Smooth muscle cell (in vitro differentiated cells): ENCODE results near the gene PXDC1. TPM values are rescaled to one million over a fixed set of nuclear protein-coding genes. Genes with fewer than 3 reads are reported as not detected.

Source experiments
- DNase-seq: peaks from one replicate; lab custom pipeline; 2025; ENCODE audit not compliant: unreplicated experiment; lab: John Stamatoyannopoulos, UW
- H2AFZ ChIP-seq: fragments of 200-600 bp; sonication (generic); 2 replicates; pipeline ENCODE4 v1.6.0; 2016; ENCODE audit warnings: antibody characterized with exemption, low read depth, mild to moderate bottlenecking
- H3F3A ChIP-seq: fragments of 200-600 bp; sonication (generic); 2 replicates; pipeline ENCODE4 v1.6.0; 2017; ENCODE audit warnings: antibody characterized with exemption, low read depth
- H3K27ac ChIP-seq: fragments of 200-600 bp; sonication (generic); 2 replicates; pipeline ENCODE4 v1.5.1; 2016; ENCODE audit warnings: low read depth, mild to moderate bottlenecking
- H3K27me3 ChIP-seq: fragments of 200-600 bp; sonication (generic); 2 replicates; pipeline ENCODE4 v1.6.1; 2016; ENCODE audit warnings: low read depth, mild to moderate bottlenecking
- H3K36me3 ChIP-seq: fragments of 200-600 bp; sonication (generic); 2 replicates; pipeline ENCODE4 v1.5.1; 2016; ENCODE audit warnings: low read depth
- H3K4me1 ChIP-seq: fragments of 200-600 bp; sonication (generic); 2 replicates; pipeline ENCODE4 v1.5.1; 2016; ENCODE audit warnings: low read depth
- H3K4me2 ChIP-seq: fragments of 200-600 bp; sonication (generic); 2 replicates; pipeline ENCODE4 v1.6.0; 2016; ENCODE audit warnings: mild to moderate bottlenecking
- H3K4me3 ChIP-seq: fragments of 200-600 bp; sonication (generic); 2 replicates; pipeline ENCODE4 v1.5.1; 2016; ENCODE audit warnings: mild to moderate bottlenecking
- H3K79me2 ChIP-seq: fragments of 200-600 bp; sonication (generic); 2 replicates; pipeline ENCODE4 v1.6.0; 2016; ENCODE audit warnings: low read depth, mild to moderate bottlenecking
- H3K9ac ChIP-seq: fragments of 200-600 bp; sonication (generic); 2 replicates; pipeline ENCODE4 v1.6.0; 2016; ENCODE audit warnings: low read depth
- H3K9me3 ChIP-seq: fragments of 200-600 bp; sonication (generic); replicated peaks from 2 replicates; pipeline ENCODE4 v1.5.1; 2016; ENCODE audit warnings: low read depth
- H4K20me1 ChIP-seq: fragments of 200-600 bp; sonication (generic); 2 replicates; pipeline ENCODE4 v1.6.0; 2016; ENCODE audit warnings: low read depth
- CTCF ChIP-seq: fragments of 200-600 bp; sonication (generic); IDR thresholded peaks from 2 replicates; pipeline ENCODE4 v1.5.1; 2017; ENCODE audit warnings: borderline replicate concordance, mild to moderate bottlenecking, antibody characterized with exemption; ENCODE audit not compliant: insufficient read depth, poor library complexity, severe bottlenecking
- WGBS: methylation state at CpG from one replicate; pipeline ENCODE4 v1.1.7; 2016; ENCODE audit warnings: low lambda C conversion rate; 5-methylcytosine and 5-hydroxymethylcytosine counted together
- polyA plus RNA-seq: library from polyadenylated mRNA; unstranded; fragments of >200 nt; fragmentation: Nextera tagmentation; extraction: Ambion mirVana; gene quantifications from 2 replicates; pipeline ENCODE4 v1.2.1, GENCODE V29; 2016
- total RNA-seq: library from RNA; depleted of rRNA; stranded (reverse); fragments of >200 nt; gene quantifications from 2 replicates; pipeline ENCODE4 v1.2.3, GENCODE V29; 2014

Gene PXDC1
- total and polyA plus RNA-seq, 2 experiments from 2014 or later: 49.1 to 78.6 TPM

GRCh38 chr6:3750317-3751076, 1.0 kb downstream of the PXDC1 start:
- Histone ChIP-seq H3K9me3 (no peaks in the 10 kb centered on the region), H3K79me2 (peaks cover 57% of the 10 kb centered on the region), H3K4me3 (peak overlapping the region; percentile 93), H3K27me3 (no peaks in the 10 kb centered on the region), H3K4me2 (peak overlapping the region; percentile 97), H3K36me3 (no peaks in the 10 kb centered on the region), H3K9ac (peak overlapping the region; percentile 96), H3K27ac (peak overlapping the region; percentile 96), H3F3A (peaks cover 12% of the 10 kb centered on the region), H2AFZ (peak overlapping the region; percentile 40), H3K4me1 (peaks cover 9% of the 10 kb centered on the region), H4K20me1 (peaks cover 50% of the 10 kb centered on the region)
- DNase-seq: peak; percentile 64
- TF ChIP-seq CTCF: no peak
- WGBS: 1% methylated on average over 44 of the region's 74 CpGs

- peak overlapping the region; percentile 97 for H3K4me2 ChIP-seq
- H2AFZ ChIP-seq: no peak overlapping the region
- H4K20me1 ChIP-seq: peaks cover 55% of the 10 kb centered on the region
- H3K9me3 ChIP-seq: no peaks in the 10 kb centered on the region
- peaks cover 63% of the 10 kb centered on the region for H3K79me2 ChIP-seq
- peak; percentile 57 for DNase-seq
- H3F3A ChIP-seq: peaks cover 12% of the 10 kb centered on the region
- H3K27ac ChIP-seq: peak overlapping the region; percentile 96
- peaks cover 9% of the 10 kb centered on the region for H3K4me1 ChIP-seq
- H3K27me3 ChIP-seq: no peaks in the 10 kb centered on the region
- H3K4me3 ChIP-seq: peak overlapping the region; percentile 93
- no peak for TF ChIP-seq CTCF
- 10% methylated on average over 7 of the region's 7 CpGs for WGBS
- H3K9ac ChIP-seq: peak overlapping the region; percentile 96
- no peaks in the 10 kb centered on the region for H3K36me3 ChIP-seq
These were observed 1.6 kb downstream of the PXDC1 start for GRCh38 chr6:3749977-3750316.

- Histone ChIP-seq H3K79me2 (peaks cover 70% of the 10 kb centered on the region), H3K36me3 (no peaks in the 10 kb centered on the region), H3F3A (peaks cover 12% of the 10 kb centered on the region), H4K20me1 (peaks cover 62% of the 10 kb centered on the region), H3K4me1 (peaks cover 9% of the 10 kb centered on the region), H3K27me3 (no peaks in the 10 kb centered on the region), H3K9me3 (no peaks in the 10 kb centered on the region), H3K27ac (peak overlapping the region; percentile 96), H3K4me2 (peak overlapping the region; percentile 97), H3K4me3 (peak overlapping the region; percentile 93), H2AFZ (no peak overlapping the region), H3K9ac (peak overlapping the region; percentile 96)
- no peak for DNase-seq
- TF ChIP-seq CTCF: no peak
- 60% methylated on average over 24 of the region's 24 CpGs for WGBS
These were observed 2.3 kb downstream of the PXDC1 start for GRCh38 chr6:3749067-3749841.
